NCI-H524 treated with DMSO at 0.1 percent for 48 hours (cell line): ENCODE measurements around the gene BAHCC1.

Source experiments
- DNase-seq: peaks from one replicate; lab custom pipeline; 2025; lab: John Stamatoyannopoulos, UW

Gene BAHCC1

DNA sequence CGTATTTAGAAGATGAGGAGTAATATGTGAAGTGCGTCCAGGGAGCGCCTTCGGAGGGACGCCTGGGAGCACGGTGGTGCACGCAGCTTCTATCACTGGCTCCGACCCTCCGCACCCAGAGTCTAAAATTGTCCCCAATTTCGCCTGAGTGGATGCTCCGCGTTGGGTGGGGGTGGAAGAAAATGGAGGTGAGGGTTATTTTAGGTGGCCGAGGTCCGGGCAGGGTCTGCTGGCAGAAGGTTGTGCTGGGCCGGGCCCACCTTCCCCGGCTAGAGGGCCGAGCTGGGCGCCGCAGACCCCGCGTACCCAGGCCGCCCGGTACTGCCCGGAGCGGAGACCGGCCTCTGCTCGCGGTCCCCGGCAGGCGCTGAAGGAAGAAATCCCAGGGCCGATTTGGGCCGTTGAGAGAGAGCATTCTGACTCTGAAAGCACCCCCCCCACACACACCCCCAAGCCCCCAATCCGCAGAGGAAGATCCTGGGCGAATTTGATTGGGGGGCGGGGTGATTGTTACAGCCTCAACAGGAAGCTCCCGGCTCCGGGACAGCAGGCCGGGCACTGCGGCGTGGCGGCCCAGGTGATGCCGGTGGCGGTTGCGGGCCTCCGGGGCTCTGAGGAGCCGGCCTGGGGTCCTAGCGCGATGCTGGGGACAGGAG is 3.0 kb downstream of the BAHCC1 start:
- DNase-seq = no peak

DNA sequence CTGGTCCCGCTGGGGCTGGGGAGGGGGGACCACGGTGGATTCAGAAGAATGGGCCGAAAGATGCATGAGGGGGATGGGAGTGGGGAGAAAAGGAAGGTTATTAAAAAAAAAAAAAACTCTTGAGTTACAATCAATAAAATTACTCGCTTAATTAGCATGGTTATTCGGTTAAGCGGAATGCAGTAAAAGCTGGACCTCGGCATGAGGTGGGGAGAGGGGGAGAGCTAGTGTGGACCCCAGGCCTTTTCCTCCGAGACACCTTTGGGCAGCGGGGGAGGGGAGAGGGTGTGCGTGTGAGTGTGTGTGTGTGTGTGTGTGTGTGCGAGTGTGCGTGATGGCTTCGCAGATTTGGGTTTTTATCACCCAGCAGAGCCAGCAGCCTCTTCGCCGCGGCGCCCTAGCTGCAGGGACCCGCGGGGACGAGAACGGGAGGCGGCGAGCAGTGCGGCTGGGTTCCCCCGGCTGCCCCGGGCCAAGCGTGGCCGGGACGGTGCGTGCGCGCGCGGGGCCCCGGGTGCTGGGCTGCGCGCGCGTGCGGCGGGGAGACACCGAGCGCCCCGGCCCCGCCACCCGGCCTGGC is 3.7 kb downstream of the BAHCC1 start:
- no peak for DNase-seq

DNA sequence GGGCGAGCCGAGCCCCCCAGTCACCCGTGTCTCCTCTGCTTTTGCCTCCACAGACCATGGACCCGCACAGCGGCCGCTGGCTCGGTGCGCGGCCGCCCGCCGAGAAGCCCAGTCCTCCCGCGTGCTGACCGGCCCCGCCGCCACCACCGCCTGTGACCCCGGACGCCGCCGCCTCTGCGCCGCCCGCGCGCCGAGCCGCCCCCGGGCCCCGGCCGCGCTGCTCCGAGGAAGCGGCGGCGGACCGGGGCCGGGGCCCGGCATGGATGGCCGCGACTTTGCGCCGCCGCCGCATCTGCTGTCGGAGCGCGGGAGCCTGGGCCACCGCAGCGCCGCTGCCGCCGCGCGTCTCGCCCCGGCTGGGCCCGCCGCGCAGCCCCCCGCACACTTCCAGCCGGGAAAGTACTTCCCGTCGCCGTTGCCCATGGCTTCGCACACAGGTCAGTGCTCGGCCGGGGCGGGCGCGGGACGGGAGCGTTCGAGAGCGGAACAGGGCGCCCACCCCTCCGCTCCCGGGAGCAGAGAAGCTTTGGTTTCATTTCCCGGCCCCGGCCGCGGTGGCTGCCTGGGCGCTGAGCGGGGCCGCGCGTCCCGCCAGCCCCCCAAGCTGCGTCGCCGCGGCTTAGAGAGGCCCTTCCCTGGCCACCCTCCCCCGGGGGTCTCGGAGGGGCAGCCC is 4.4 kb downstream of the BAHCC1 start:
- no peak for DNase-seq

DNA sequence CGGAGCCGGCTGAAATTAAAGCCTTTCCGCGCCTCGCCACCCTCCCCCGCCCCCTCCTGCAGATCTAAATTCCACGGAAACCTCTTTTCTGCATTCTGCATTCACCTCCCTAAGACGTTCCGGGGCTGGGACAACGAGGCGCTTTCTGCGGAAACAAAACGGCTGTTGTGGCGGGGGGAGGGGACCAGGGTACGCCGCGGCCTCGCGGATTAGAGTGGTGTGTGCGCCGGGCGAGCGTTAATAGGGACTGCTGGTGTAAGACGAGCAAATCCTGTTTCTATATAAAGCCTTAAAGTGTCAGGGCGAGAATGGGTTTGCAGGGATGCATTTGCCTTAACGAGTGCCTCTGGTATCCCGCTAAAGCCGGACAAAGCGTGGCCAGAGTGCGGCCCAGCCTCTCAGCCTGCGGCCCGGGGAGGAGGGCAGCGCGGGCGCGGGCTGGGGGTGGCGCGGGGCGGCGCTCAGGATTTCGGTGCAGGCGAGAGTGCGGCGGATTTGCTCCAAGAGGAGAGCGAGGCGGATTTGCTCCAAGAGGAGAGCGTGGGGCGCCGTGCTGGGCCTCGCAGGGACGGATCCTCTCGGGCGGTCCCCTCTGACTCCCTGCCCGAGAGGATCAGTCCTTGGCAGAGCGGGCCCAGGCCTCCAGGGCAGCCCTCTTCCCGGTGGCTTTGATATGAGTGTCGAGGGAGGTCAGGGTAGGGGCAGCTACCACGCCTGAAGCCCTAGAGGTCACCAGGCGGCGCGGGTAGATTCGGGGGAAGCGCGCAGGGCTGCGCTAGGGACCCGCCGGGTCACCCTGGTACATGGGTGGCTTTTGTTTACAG is 5.1 kb downstream of the BAHCC1 start:
- no peak for DNase-seq

DNA sequence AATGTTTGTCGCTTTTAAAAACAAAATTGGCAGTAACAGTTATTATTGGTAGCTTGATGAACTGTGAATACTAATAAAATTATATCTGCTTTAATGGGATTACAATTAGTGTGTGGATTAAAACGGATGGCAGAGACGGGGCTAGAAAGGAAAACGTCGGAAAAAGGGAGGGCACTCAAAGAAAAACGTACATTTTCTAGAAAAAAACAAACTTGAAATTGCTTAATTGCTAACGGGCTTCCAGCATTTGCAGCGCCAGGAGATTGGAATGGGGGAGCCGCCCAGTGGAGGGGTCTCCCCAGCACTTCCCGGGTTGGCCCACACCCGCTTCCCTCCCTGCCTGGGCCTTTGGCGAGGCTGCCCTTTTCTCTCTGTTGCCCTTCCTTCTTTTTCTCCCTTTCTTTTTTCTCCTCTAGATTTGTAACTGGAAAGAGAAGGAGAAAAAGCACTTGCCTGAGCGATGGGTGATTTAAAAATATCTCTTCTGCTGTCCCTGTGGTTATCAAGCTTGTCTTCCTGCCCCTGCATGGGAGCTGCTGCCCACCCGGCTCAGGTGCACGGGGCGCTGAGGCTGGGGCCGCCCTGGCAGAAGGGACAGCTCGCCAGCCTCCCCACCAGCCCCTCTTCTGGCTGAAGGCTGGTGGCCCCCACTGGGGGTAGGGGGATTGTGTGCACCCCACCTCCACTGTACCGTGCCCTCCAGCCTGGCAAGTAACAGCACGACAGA is 5.9 kb downstream of the BAHCC1 start:
- DNase-seq = no peak

DNA sequence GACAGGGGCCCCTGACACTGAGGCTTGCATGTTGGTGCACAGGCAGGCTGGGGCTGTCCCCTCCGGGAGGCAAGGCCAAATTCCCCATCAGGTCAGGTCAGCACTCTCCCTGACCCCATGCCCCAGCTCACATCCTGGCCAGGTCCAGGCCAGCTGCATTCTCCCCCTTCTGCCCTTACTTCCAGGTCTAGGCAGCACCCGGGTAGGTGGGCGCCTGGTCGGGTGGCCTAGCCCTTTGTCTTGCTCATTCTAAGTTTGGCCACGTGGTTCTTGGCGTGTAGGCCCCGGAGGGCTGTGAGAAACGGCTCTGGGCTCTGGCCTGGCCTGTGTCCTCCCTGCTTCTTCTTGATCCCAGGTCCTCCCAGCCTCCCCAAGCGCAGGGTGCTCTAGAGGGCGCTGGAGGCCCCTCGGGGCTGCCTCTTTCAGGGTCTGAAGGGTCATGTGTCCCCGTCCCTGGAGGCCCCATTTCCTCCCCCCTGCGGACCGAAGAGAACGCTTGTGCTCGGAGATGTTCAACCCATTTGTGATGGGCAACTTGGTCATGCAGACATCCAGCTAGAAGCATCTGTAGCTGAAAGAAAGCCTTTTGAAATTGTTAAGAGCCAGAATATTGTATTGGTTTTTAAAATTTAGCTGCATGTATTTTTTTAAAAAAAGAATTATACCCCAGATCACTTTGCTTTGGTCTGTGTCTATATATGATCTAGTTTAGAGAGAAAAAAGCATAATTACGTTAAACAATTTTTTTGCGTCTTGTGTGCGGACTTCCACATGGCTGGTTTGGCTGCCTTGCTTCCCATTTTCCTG is 6.7 kb downstream of the BAHCC1 start:
- DNase-seq = no peak

DNA sequence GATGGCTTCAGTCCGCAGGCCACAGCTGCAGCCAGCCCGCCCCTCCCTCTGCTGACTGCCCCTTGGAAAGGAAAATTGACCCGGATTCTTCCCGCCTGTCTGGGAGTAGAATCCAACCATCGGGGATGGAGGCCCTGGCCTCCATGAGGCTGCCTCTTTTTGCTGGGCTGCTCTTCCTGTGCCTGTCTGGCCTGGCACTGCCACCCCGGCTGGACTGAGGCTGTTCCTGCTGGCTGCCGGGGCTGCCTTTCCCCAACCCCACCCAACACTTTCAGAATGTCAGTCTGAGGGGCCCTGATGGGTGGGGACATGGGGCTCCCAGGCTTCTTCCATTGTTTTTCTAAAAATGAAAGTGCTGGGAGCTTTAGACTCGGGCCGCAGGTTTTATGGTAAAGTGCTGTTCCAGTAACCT is 7.3 kb downstream of the BAHCC1 start:
- DNase-seq = no peak

DNA sequence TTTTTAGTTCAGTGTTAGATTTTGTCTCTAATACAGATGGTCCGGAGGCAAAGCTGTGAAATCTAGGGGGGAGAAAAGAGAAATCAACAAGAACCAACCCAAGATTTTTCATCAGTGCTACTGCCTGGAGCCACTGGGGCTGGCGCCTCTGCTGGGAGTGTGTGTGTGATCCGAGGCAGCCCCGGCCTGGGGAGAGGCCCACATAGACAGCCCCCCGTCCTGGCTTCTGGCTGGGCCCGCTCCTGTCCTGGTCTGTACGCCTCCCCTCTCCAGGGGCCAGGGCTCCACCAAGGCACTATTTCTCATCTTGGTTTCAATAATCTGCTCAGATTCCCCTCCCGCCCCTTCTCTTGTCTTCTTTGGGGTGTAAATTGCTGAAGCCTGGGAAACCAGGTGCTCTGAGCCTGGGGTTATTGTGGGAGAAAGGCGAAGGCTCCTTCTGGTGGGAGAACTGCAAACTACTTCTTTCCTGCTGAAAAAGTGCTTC is 7.8 kb downstream of the BAHCC1 start:
- no peak for DNase-seq

DNA sequence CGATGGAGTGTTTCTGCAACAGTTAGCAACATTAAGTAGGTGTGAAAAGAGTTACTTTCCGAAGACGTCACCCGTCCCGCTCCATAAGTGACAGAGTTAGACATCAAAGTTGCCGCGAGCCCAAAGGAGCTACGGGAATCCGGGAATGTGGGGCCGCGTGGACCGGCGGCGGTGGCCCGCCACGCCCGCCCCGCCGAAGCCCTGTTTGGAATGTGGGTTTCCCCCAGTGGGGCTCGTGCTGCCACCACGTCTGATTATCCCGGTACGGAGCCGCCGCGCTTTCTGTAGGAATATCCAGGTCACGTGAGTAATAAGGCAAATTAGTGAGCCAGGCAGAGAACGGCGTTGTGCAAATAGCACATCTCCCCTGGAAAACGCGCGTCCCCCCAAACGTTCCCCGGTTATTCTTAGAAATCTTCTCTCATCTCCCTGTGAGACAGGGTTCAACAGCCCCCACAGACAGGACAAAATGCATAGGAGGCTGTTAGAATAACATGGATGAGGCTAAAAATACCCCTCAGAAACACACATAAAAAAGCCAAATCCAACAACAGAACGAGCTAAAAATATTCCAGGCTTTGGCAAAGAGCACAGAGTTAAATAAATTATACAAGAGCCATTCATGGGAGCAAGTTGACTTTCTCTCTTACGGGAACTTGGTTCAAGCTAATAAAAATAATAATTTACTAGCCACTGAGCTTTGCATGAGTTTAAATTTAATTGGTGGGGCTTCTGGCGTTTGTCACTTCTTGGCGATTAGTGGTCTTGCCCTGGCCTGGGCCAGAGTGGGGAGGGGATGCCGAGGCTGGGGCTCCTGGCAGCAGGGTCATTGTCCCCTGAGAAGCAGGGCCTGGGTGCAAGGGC is 8.6 kb downstream of the BAHCC1 start:
- no peak for DNase-seq

DNA sequence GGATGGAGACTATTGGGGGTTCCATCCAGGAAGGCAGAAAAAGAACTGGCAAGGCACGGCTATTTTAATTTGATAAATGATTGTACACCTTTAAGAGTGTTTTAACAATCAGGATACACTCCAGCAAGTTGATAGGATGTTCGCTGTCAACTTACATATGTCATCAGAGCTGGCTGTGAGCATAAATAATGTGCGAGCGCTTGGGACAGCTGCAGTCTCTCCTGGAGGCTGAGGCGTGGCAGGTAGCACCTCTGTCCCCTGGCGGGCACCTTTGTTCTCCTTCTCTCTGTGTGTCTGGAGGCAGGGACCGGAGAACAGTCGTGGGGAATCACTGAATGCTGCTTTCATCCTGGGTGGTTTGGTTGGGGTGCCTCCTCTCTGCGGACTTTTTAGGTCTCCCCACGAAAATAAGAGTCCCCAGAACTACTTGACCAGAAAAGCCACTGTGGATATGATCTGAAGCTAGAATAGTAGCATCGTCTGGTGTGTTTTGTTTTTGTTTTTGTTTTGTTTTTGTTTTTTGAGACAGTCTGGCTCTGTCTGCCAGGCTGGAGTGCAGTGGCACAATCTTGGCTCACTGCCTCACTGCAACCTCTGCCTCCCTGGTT is 9.4 kb downstream of the BAHCC1 start:
- no peak for DNase-seq

DNA sequence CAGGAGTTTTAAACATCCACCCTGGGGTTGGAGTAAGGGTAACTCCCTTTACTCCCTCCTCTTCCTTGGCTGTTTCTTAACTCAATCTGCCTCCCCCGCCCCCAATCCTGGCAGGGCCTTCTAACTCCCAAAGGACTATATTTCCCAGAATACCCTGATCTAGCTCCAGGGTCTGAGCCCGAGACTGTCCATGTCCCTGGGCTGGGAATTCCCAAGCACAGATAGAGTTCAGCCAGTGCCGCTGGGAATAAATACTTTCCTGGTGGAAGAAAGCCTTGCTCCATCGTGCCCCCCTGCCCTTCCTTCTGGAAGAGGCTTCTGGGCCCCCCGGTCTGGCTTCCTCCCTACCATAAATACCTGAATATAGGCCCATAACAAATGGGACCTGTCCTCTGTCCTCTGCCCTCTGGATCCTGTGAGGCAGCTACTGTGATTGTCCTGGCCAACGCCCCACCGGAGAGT is 10.2 kb downstream of the BAHCC1 start:
- DNase-seq = no peak

DNA sequence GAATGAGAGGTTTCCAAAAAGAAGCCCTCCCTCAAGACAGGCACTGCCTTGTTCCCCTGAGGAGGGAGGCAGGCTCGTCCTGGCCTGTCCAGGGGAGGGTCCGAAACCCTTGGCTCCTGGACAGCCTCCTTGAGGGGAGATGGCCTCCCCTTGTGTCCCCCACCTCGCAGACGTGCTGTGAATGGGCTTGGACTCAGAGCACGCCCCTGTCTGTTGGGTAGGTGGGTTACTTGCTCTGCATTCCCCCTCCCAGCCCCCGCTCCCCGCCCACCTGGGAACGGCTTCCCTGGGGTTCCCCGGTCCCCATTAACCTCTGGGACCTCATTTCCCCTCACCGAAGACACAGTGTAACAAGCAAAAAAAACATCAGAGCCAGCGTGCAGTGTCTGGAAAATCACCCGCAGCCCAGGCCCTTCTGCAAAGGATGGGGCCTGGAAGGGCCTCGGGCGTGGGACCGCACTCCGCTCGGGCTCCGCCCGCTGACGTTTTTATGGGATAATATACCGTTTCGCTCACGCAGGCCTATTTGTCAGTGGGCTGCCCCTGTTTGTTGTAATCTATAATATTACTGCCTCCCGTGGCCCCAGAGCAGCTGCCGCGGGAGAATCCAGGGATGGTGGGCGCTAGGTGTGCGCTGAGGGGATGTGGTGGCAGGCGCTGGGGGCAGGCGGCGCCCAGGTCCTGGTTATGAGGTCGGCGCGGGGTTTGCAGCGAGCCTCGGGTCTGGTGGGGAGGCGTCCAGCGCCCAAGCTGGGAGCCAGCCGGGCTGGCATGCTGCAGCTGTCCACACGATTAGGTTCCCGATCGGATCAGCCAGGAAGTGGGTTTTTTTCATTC is 11.1 kb downstream of the BAHCC1 start:
- peak; percentile 42 for DNase-seq

DNA sequence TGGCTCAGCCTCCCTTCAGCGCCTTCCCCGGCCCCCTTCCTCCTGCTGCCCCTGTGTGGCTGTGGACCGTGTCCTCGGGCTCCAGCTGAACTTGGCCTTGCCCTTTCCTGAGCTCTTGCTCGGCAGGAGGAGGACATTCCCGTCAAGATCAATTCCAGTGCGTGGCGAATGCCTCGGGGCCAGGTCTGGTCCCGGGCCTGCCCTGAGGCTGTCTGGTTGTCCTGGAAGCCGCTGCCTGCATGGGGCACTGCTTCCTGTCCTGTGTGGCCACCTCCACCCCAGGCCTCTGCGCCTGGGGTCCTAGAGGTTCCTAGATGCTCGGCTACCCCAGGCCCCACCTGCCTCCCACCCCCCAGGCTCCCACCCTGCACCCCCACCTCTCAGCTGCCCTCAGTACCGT is 12.8 kb downstream of the BAHCC1 start:
- DNase-seq = no peak

DNA sequence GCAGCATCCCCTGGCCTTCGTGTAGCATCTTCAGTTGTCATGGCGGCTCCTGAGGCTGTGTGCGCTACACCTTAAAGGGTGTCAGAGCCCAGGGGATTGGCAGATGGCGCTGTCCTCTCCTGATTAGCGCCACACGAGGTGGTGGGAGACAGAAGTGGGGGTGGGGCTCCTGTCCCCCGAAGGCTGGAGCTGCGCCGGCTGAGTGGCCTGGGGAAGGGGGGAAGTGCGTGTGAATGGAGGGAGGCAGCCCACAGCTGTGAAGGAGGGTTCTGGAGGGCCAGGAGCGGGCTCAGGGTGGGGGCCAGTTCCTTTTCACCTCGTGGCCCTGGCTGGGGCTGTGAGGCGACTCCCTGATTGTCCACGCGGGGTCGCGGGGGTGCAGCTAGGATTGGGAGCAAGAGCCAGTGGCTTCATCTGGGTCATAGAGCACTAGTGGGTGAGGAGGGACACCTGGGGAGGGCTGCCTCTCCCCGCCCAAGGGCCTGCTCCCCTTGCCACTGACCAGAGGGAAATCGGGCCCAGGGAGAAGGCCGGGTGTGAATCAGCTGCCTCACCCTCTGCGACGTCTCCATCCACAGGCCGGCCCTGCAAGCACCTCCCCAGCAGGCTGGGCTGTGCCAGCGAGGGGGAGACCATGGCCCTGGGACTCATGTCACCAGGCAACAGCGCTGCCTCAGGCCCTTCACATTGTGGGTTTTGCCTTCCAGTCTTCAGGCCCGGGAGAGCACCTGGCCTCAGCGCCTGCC is 14.1 kb downstream of the BAHCC1 start:
- no peak for DNase-seq

DNA sequence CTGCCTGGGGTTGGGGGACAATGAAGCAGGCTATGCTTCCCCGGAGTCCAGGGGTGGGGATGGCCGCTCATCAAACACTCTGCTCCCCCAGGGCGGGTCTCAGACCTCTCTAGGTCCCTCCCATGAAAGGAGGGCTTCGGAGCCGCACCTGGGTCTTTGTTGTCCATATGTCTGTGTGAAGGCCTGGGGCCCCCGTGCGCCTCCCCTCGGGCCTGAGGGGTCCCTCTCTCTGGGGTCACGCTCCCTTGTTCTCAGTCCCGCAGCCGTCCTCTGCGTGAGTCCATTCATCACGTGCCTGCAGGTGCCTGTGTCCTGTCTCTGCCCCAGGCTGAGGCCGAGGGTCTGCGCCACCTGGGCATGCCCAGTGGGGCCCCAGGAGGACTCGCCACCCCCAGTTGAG is 15.6 kb downstream of the BAHCC1 start:
- DNase-seq = no peak

DNA sequence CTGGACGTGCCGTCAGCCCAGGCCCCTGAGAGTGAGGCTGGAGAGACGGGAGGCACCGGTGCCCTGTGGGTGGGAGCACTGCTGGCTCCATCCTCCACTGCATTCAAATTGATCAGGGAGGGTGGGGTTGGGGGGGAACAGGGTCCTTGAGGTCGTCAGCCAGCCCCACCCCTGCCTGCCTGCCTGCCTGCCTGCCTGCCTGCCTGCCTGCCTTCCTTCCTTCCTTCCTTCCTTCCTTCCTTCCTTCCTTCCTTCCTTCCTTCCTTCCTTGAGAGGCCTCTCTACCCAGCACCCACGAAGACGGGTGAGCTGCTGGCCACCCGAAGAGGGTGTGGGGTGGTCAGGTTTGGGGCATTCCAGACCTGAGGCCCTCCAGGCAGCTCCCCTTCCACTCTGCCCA is 16.0 kb downstream of the BAHCC1 start:
- DNase-seq = no peak

DNA sequence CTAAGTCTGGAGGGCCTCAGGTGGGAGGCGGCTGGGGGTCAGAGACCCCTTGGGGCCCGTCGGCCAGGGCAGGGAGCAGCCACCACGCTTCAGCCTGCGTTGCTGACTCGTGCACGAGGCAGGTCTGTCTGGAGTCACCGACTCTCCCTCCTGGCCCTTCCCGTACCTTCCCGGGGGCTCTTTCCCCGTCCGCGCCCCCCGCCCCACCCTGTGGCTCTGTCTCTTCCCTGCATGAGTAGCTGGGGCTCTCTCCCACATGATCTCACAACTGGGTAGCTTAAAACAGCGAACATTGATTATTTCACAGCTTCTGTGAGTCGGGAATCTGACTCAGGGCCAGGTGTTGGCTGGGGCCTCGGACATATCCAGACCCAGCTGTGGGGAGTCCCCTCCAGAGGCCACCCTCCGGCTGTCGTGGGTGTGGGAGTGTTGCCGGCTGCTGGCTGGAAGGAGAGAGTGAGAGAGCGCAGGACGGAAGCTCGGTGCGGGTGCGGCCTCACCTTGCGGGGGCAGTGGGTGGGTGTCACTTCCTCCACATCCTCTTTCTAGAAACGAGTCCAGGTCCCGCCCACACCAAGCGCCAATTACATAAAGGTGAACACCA is 17.3 kb downstream of the BAHCC1 start:
- no peak for DNase-seq
